ENCODE results near the gene HOXB5. TPM values are rescaled to one million over a fixed set of nuclear protein-coding genes. Genes with fewer than 3 reads are reported as not detected.

The HOXB5 gene
- total RNA-seq, 1 experiment from 2014 or later, result 19.8 TPM

GRCh38 chr17:48587276-48588073 is 6.1 kb downstream of the HOXB5 start:
- TF ChIP-seq EZH2phosphoT487 (IDR thresholded peaks at IDR 0.05; ENCODE audit: borderline replicate concordance), result no peak
- TF ChIP-seq JUND (IDR thresholded peaks at IDR 0.05), result no peak
- no peak overlapping the region for H2AFZ ChIP-seq (ENCODE audit: low read depth, low read length, poor library complexity, severe bottlenecking)
- no peak overlapping the region for H3K4me3 ChIP-seq (replicated peaks in 1 of 2; ENCODE audit: low read depth in 1 of 2, low read length in 2 of 2)
- DNase-seq (ENCODE audit: low read depth, low spot score) (no peak), ATAC-seq (no peak)
- H3K27me3 ChIP-seq (ENCODE audit: insufficient read depth, low read length), result no peaks in the 10 kb centered on the region
- peak overlapping the region; percentile 98 for H3K4me2 ChIP-seq (ENCODE audit: low read length)
- H3K27ac ChIP-seq (ENCODE audit: low read depth, low read length), result peak overlapping the region; percentile 91
- no peaks in the 10 kb centered on the region for H3K9me2 ChIP-seq (ENCODE audit: insufficient read depth)
- H3K9me3 ChIP-seq (ENCODE audit: control insufficient read depth in 1 of 2, insufficient read depth in 1 of 2, low read depth in 1 of 2, low read length in 2 of 2), result no peaks in the 10 kb centered on the region
- H3K79me2 ChIP-seq (ENCODE audit: insufficient read depth, low read length), result peaks cover 56% of the 10 kb centered on the region
- no TSS peak for BruUV-seq (replicated peaks)
- peaks cover 22 to 70% of the 10 kb centered on the region in 2 experiments for H3K4me1 ChIP-seq (ENCODE audit: control insufficient read depth in 1 of 2, insufficient read depth in 2 of 2, low read length in 2 of 2)
- H3K36me3 ChIP-seq (ENCODE audit: control insufficient read depth in 1 of 2, insufficient read depth in 2 of 2, low read length in 2 of 2), result peaks cover 0 to 2% of the 10 kb centered on the region in 2 experiments; a peak in 2 of 4 replicates
- intact Hi-C loops (cut with micrococcal nuclease), result no loop called here
- RAD21 ChIA-PET (ENCODE audit: low non-redundant PET in 1 of 2, low total read pairs in 2 of 2, uncharacterized antibody in 2 of 2, unreplicated experiment in 2 of 2), result interaction anchor here in 1 of 2 experiments (0.8 to 1.7 kb wide), 3 partner anchors 31 to 251 kb away, joined by 4 to 5 read pairs (median 4); no protein-coding TSS in a partner anchor
- CTCF ChIA-PET, result interaction anchor here (0.6 to 2.0 kb wide), 14 partner anchors 11 to 593 kb away, joined by 3 to 9 read pairs (median 4); partner anchors contain the start of gene HOXB8
- POLR2A ChIA-PET, result interaction anchor here (1.2 kb wide), 1 partner anchor 646 kb away, joined by 3 read pairs; the partner anchor contains the start of gene PNPO
- no peaks in the 10 kb centered on the region for H4K20me1 ChIP-seq (ENCODE audit: insufficient read depth)
- H3K9ac ChIP-seq (ENCODE audit: low read length), result peak overlapping the region; percentile 63

- Histone ChIP-seq H3K4me2 (ENCODE audit: low read length) (peak overlapping the region; percentile 98), H3K4me3 (replicated peaks in 1 of 2; ENCODE audit: low read depth in 1 of 2, low read length in 2 of 2) (peak overlapping the region; percentile 74 to 76), H3K9ac (ENCODE audit: low read length) (peak overlapping the region; percentile 63), H4K20me1 (ENCODE audit: insufficient read depth) (no peaks in the 10 kb centered on the region), H3K36me3 (ENCODE audit: control insufficient read depth in 1 of 2, insufficient read depth in 2 of 2, low read length in 2 of 2) (no peaks in the 10 kb centered on the region), H3K27me3 (ENCODE audit: insufficient read depth, low read length) (no peaks in the 10 kb centered on the region), H3K4me1 (ENCODE audit: control insufficient read depth in 1 of 2, insufficient read depth in 2 of 2, low read length in 2 of 2) (peaks cover 22 to 71% of the 10 kb centered on the region in 2 experiments), H3K9me3 (ENCODE audit: control insufficient read depth in 1 of 2, insufficient read depth in 1 of 2, low read depth in 1 of 2, low read length in 2 of 2) (no peaks in the 10 kb centered on the region), H3K9me2 (ENCODE audit: insufficient read depth) (no peaks in the 10 kb centered on the region), H3K27ac (ENCODE audit: low read depth, low read length) (peak overlapping the region; percentile 91), H2AFZ (ENCODE audit: low read depth, low read length, poor library complexity, severe bottlenecking) (no peak overlapping the region), H3K79me2 (ENCODE audit: insufficient read depth, low read length) (peaks cover 63% of the 10 kb centered on the region)
- DNase-seq (ENCODE audit: low read depth, low spot score) (no peak), ATAC-seq (no peak)
- BruUV-seq (replicated peaks), result no TSS peak
- intact Hi-C loops (cut with micrococcal nuclease), result no loop called here
- CTCF ChIA-PET, result interaction anchor here (0.7 to 1.4 kb wide), 6 partner anchors 10 to 371 kb away, joined by 3 to 5 read pairs (median 4); no protein-coding TSS in a partner anchor
- TF ChIP-seq EZH2 (IDR thresholded peaks at IDR 0.05) (no peak), EGR1 (IDR thresholded peaks at IDR 0.05; ENCODE audit: low read depth) (peak; percentile 37; the same call in 1 of the 2 replicates), REST (IDR thresholded peaks at IDR 0.05; ENCODE audit: low read depth) (no peak)
- POLR2A ChIA-PET, result interaction anchor here (1.1 kb wide), 1 partner anchor 342 kb away, joined by 3 read pairs; no protein-coding TSS in a partner anchor
- RAD21 ChIA-PET (ENCODE audit: low non-redundant PET in 1 of 2, low total read pairs in 2 of 2, uncharacterized antibody in 2 of 2, unreplicated experiment in 2 of 2), result interaction anchor here in 1 of 2 experiments (1.7 kb wide), 1 partner anchor 250 kb away, joined by 4 read pairs; no protein-coding TSS in a partner anchor
Measured at GRCh38 chr17:48586355-48587258, 7.0 kb downstream of the HOXB5 start.

Data from HCT116 (cell line).